Kidney epithelial cell (primary cell): Measurements from ENCODE around the gene MORN3. TPM values are rescaled to one million over a fixed set of nuclear protein-coding genes. Genes with fewer than 3 reads are reported as not detected.
"Not testable (repeated sequence)": the region's sequence is repeated elsewhere in the genome, so short reads cannot be mapped to it uniquely, and the experiment has no call there.

Experiments
- DNase-seq: peaks from one replicate; pipeline ENCODE4 v3.0.0-alpha.2; 2010; ENCODE audit warnings: low read depth
- H3K27me3 ChIP-seq: 2 replicates; pipeline ENCODE4 v1.6.0; 2011; ENCODE audit warnings: low read length; ENCODE audit not compliant: control insufficient read depth, insufficient read depth
- H3K36me3 ChIP-seq: 2 replicates; pipeline ENCODE4 v1.5.1; 2011; ENCODE audit warnings: low read length; ENCODE audit not compliant: control insufficient read depth, insufficient read depth
- H3K4me3 ChIP-seq: 2 replicates; pipeline ENCODE4 v1.5.1; 2011; ENCODE audit warnings: low read depth, mild to moderate bottlenecking, control low read depth, low read length
- CTCF ChIP-seq: IDR thresholded peaks from 2 replicates; pipeline ENCODE4 v1.5.1; 2011; ENCODE audit warnings: mild to moderate bottlenecking, moderate library complexity, low read length, control low read depth, inconsistent platforms; ENCODE audit not compliant: insufficient read depth, poor library complexity, severe bottlenecking
- total RNA-seq: library from RNA; depleted of rRNA; stranded (reverse); fragments of >200 nt; gene quantifications from 2 replicates; pipeline ENCODE4 v1.2.3, GENCODE V29; 2015

The MORN3 gene
- total RNA-seq, 1 donor from 2014 or later, result 1.3 TPM

GRCh38 chr12:121713257-121713777, 43.9 kb upstream of the MORN3 start:
- TF ChIP-seq CTCF, result no peak
- no peaks in the 10 kb centered on the region for H3K27me3 ChIP-seq

GRCh38 chr12:121712461-121713256, 43.2 kb upstream of the MORN3 start, which contains the start of gene TMEM120B:
TSS of gene TMEM120B (plus strand) at chr12:121712752. CDS start at chr12:121712896, 144 bp downstream.
- DNase-seq, result no peak
- Histone ChIP-seq H3K4me3 (peak within 1 kb of the TSS; percentile 78), H3K36me3 (no peaks in the 10 kb centered on the region), H3K27me3 (no peaks in the 10 kb centered on the region)
- TF ChIP-seq CTCF, result no peak

More at GRCh38 chr12:121713257-121713777, 43.9 kb upstream of the MORN3 start:
- DNase-seq, result no peak
- no peaks in the 10 kb centered on the region for H3K36me3 ChIP-seq
- peak overlapping the region; percentile 78 for H3K4me3 ChIP-seq

- peak overlapping the region; percentile 78 for H3K4me3 ChIP-seq
- no peak for TF ChIP-seq CTCF
- no peaks in the 10 kb centered on the region for H3K27me3 ChIP-seq
- no peaks in the 10 kb centered on the region for H3K36me3 ChIP-seq
- no peak for DNase-seq
Observed at GRCh38 chr12:121712190-121712460, 42.7 kb upstream of the MORN3 start.

- Histone ChIP-seq H3K27me3 (no peaks in the 10 kb centered on the region), H3K4me3 (peak overlapping the region; percentile 78), H3K36me3 (no peaks in the 10 kb centered on the region)
- DNase-seq, result no peak
- TF ChIP-seq CTCF, result no peak
Observed at GRCh38 chr12:121711361-121712189, 42.1 kb upstream of the MORN3 start.

- H3K4me3 ChIP-seq, result no peak overlapping the region
- TF ChIP-seq CTCF, result no peak
- DNase-seq, result peak; percentile 65
- no peaks in the 10 kb centered on the region for H3K36me3 ChIP-seq
- H3K27me3 ChIP-seq, result no peaks in the 10 kb centered on the region
Observed at GRCh38 chr12:121709478-121709961, 40.1 kb upstream of the MORN3 start.

- H3K27me3 ChIP-seq, H3K36me3 ChIP-seq, H3K4me3 ChIP-seq, DNase-seq: not testable (repeated sequence)
Observed at GRCh38 chr12:121709064-121709424, 39.6 kb upstream of the MORN3 start.
